Measurements from ENCODE around the gene PAM. TPM values are rescaled to one million over a fixed set of nuclear protein-coding genes. Genes with fewer than 3 reads are reported as not detected.

The PAM gene
- total RNA-seq, 1 donor from 2014 or later = 250 TPM

- DNase-seq (ENCODE audit: extremely low read depth, low read depth, low spot score) = no peak
These were observed 100.7 kb downstream of the PAM start for GRCh38 chr5:102855681-102856388.

DNA sequence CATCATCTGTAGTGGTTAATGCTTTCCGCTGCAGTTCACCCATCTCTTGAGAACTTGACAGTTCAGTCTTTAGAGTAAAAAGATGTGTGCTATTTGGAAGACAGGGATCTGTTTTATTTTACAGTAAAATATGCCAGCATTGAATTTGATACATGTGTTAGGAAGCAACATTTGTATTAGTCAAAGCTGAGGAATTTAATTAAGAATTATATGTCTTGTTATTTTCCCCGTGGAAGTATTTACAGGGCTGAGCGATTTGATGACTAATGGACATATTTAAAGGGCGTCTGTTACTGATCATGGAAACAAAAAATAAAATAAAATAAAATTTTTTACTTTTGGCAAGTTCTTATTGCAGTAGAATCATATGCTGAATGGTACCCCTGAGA, 101.3 kb downstream of the PAM start:
- DNase-seq (ENCODE audit: extremely low read depth, low read depth, low spot score) = no peak

DNA sequence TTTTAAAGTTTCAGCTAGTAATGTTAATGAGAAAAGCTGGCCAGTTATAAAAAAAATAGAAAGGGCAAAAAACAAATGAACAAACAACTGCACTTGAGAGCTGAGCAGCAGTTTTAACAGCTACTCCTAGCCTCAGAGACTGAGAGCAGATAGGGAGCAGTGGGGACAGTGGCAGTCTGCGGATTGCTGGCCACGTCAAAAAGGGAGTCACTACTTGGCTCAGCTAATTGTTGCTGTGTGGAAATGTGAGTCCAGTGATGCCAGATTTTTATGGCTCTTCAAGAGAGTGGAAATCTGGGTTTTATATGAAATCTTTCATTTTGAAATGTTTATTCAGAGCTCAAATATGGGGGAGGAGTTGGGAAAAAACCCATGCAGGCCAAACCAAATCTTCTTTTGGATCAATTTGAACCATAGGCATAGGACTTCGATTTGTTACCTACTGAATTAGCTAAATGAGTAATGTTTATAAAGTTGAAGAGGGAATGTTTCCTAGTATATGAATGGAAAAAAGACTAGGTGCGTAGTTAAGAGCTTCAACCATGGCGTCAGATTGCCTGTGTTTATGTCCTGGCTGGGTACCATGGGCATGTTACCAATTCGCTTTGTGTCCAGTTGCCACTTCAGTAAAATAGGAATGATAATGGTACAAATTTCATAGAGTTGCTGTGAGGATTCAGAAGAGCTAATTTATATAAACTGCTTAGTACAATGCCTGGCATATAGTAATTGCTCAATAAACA, 102.1 kb downstream of the PAM start:
- DNase-seq (ENCODE audit: extremely low read depth, low read depth, low spot score) = no peak

DNA sequence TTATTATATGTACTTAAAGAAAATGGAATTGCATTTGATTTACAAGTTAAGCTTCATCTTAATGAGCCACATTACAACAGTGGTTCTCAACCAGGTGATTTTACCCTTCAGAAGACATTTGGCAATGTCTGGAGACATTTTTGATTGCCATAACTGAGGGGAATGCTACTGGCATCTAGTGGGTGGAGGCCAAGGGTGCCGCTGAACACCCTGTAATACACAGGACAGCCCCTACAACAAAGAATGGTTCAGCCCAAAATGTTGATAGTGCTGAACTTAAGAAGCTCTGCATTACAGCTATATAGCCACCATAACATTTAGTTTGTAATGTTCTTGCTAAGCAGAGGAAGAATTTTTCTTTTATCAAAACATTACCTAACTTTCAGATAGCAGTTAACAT, 103.1 kb downstream of the PAM start:
- no peak for DNase-seq (ENCODE audit: extremely low read depth, low read depth, low spot score)

- no peak for DNase-seq (ENCODE audit: extremely low read depth, low read depth, low spot score)
These were observed 103.7 kb downstream of the PAM start for GRCh38 chr5:102858808-102859207.

GRCh38 chr5:102860035-102860434, 104.9 kb downstream of the PAM start:
- DNase-seq (ENCODE audit: extremely low read depth, low read depth, low spot score) = no peak

GRCh38 chr5:102863058-102863457, 108.0 kb downstream of the PAM start:
- no peak for DNase-seq (ENCODE audit: extremely low read depth, low read depth, low spot score)

GRCh38 chr5:102863764-102864560, 108.9 kb downstream of the PAM start:
- DNase-seq (ENCODE audit: extremely low read depth, low read depth, low spot score) = no peak

GRCh38 chr5:102865171-102865509, 110.0 kb downstream of the PAM start:
- DNase-seq (ENCODE audit: extremely low read depth, low read depth, low spot score) = no peak

DNA sequence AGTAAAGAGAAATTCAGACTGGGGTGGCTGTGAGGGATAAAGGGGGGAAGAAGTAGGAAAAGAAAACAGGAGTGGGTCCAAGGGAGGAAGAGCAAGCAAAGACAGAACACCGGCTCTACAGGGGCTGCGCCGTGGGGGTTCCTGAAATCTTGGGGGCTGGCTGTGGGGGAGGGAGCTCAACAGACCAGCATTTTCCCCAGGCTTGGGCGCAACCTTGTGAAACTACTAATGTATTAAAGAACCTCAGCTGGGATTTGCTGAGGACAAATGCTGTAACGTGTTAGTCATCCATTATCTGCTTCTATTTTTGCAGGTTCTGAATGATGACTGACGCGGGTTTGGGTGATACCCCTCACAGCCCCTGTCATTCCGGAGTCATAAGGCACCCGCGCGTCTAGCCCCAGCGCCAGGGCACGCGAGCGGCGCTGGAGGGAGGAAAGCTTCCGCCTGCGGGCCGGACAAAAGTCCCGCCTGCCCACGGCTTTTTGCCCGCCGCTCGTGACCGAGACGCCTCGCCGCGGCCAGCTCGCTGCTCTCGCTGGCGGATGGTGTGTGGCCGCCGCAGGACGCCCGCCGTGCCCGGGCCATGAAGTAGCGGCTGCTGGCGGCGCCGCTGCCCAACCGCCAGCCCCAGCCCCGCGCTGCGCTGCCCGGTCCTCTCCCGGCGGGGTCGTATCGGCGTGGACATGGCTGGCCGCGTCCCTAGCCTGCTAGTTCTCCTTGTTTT, 110.6 kb downstream of the PAM start:
- no peak for DNase-seq (ENCODE audit: extremely low read depth, low read depth, low spot score)

- DNase-seq (ENCODE audit: extremely low read depth, low read depth, low spot score) = no peak
These were observed 111.1 kb downstream of the PAM start for GRCh38 chr5:102866237-102866600.

DNA sequence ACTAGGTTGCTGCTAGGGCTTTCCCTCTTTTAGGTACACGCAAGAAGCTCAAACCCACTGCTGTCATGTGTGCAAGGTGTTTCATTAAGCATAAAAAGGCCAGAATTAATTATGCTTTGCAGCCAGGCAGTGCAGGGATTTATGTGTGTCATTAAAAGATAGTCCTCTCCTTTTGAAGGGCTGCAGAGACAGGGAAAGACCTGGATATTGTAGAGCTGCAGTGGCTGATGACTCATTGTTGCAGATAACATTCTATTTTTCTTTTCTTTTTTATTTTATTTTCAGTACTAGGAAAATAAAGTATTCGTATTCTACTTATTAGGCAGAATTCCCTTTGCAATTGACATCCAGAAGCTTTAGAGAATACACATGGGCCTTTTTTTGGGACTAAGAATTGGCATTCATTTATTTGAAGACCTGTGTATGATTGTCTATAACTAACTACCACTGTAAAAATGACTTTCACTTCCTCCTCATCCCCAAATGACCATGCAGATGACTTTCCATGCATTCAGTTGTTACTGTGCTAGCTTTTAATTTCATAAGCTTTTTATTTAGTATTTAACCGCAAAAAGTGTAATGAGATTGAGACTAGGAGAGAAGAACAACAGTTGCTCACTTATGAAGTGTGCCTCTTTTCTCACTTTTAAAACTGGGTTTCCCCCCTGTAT, 113.0 kb downstream of the PAM start:
- DNase-seq (ENCODE audit: extremely low read depth, low read depth, low spot score) = no peak

DNA sequence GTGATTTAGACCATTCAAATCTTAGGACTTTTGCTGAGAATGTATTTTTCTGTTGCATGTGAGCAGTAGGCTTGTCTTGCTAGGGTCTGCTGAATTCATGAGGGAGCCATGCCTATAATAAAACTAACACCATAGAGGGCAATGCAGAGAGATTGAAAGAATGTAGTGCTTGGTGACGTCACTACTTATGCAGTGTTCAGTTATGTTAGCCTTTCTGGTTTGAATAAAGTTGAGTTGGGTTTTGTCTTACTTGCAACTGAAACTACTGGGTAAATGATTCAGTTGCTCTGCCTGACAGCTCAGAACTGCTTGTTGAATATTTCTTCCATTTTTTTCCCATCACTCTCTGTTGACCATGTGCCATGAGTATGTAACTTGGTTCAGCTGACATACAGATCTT, 114.1 kb downstream of the PAM start:
- DNase-seq (ENCODE audit: extremely low read depth, low read depth, low spot score) = no peak

- no peak for DNase-seq (ENCODE audit: extremely low read depth, low read depth, low spot score)
These were observed 118.4 kb downstream of the PAM start for GRCh38 chr5:102873379-102873932.

DNA sequence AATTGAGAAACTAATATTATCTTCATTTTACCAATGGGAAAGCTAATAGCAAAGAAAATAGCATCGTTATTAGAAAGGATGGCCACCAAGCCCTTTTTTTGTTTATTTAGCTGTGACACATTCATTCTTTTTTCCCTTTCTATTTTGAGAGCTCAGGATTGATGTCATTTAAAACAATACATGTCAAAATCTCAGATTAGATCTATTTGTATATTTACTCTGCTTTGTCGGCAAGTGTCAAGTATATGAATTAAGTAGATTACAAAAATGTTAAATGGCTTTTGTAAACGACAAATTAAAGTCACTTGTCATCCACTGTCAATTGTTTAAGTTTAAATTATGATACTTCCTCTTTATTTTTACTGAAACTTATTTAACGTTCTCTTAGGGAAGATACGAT, 118.9 kb downstream of the PAM start:
- no peak for DNase-seq (ENCODE audit: extremely low read depth, low read depth, low spot score)

GRCh38 chr5:102875721-102876123, 120.6 kb downstream of the PAM start:
- no peak for DNase-seq (ENCODE audit: extremely low read depth, low read depth, low spot score)

GRCh38 chr5:102876610-102877009, 121.5 kb downstream of the PAM start:
- no peak for DNase-seq (ENCODE audit: extremely low read depth, low read depth, low spot score)

DNA sequence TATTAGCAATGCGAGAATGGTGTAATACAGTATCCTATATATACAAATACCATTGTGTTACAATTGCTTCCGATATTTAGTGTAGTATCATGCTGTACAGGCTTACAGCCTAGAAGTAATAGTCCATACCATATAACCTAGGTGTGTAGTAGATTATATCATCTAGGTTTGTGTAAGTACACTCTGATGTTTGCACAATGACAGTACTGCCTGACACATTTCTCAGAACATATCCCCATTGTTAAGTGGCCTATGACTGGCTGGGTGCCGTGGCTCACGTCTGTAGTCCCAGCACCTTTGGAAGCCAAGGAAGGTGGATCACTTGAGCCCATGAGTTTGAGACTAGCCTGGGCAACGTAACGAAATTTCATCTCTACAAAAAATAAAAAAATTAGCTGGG, 124.6 kb downstream of the PAM start:
- no peak for DNase-seq (ENCODE audit: extremely low read depth, low read depth, low spot score)

DNA sequence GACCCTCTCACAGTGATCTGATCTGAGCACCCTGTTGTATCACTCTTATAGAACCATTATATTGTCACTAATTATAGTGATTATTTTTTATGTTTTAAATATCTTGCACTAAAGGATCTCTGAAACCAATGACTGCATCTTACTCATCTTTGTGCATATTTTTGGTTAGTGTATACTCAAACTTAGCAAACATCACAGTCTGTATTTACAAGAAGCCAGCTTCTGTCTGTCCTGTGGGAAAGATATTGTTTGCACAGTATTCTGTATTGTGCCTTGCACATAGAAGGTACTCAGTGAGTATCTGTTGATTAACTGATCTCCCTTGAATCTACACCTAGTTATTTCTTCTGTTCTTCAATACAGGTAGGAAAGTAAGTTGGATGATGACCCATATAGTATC, 131.5 kb downstream of the PAM start:
- DNase-seq (ENCODE audit: extremely low read depth, low read depth, low spot score) = no peak

GRCh38 chr5:102888483-102888882, 133.4 kb downstream of the PAM start:
- DNase-seq (ENCODE audit: extremely low read depth, low read depth, low spot score) = no peak

Data from glomerular endothelial cell (primary cell).